ENCODE results near the gene ZFP30.

DNA sequence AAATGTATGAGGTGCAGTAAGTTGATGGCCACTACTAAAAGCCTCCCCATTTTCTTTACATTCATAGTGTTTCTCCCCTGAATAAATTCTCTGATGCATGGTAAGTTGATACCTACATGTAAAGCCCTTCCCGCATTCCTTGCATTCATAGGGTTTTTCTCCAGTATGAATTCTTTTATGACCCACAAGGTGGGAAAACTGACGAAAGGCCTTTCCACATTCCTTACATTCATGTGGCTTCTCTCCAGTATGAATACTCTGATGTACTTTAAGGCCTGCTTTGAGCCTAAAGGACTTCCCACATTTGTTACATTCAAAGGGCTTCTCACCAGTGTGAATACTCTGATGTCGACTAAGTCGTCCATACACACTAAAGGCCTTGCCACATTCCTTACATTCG is 43.8 kb upstream of the ZFP30 start:
- TF ChIP-seq ESRRG (CRISPR knock-in tag; IDR thresholded peaks at IDR 0.05) (no peak), ZNF70 (CRISPR knock-in tag; IDR thresholded peaks at IDR 0.05) (no peak), SNAI2 (CRISPR knock-in tag; IDR thresholded peaks at IDR 0.05) (no peak), TCF4 (CRISPR knock-in tag; IDR thresholded peaks at IDR 0.05; ENCODE audit: borderline replicate concordance) (no peak), ISL1 (CRISPR knock-in tag; IDR thresholded peaks at IDR 0.05) (no peak), TOX (CRISPR knock-in tag; IDR thresholded peaks at IDR 0.05; ENCODE audit: borderline replicate concordance) (no peak), TSHZ2 (CRISPR knock-in tag; IDR thresholded peaks at IDR 0.05) (no peak), ZFP3 (CRISPR knock-in tag; IDR thresholded peaks at IDR 0.05) (no peak), BACH2 (CRISPR knock-in tag; IDR thresholded peaks at IDR 0.05; ENCODE audit: borderline replicate concordance) (no peak), RARB (CRISPR knock-in tag; IDR thresholded peaks at IDR 0.05) (no peak)
- TF ChIP-seq, protein P1, sequence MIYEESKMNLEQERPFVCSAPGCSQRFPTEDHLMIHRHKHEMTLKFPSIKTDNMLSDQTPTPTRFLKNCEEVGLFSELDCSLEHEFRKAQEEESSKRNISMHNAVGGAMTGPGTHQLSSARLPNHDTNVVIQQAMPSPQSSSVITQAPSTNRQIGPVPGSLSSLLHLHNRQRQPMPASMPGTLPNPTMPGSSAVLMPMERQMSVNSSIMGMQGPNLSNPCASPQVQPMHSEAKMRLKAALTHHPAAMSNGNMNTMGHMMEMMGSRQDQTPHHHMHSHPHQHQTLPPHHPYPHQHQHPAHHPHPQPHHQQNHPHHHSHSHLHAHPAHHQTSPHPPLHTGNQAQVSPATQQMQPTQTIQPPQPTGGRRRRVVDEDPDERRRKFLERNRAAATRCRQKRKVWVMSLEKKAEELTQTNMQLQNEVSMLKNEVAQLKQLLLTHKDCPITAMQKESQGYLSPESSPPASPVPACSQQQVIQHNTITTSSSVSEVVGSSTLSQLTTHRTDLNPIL (CRISPR knock-in tag; IDR thresholded peaks at IDR 0.05; ENCODE audit: low read depth), result no peak
- TF ChIP-seq, protein P2, sequence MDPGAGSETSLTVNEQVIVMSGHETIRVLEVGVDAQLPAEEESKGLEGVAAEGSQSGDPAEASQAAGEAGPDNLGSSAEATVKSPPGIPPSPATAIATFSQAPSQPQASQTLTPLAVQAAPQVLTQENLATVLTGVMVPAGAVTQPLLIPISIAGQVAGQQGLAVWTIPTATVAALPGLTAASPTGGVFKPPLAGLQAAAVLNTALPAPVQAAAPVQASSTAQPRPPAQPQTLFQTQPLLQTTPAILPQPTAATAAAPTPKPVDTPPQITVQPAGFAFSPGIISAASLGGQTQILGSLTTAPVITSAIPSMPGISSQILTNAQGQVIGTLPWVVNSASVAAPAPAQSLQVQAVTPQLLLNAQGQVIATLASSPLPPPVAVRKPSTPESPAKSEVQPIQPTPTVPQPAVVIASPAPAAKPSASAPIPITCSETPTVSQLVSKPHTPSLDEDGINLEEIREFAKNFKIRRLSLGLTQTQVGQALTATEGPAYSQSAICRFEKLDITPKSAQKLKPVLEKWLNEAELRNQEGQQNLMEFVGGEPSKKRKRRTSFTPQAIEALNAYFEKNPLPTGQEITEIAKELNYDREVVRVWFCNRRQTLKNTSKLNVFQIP (CRISPR knock-in tag; IDR thresholded peaks at IDR 0.05; ENCODE audit: borderline replicate concordance, low read depth), result no peak
